HEK293 (cell line): Measurements from ENCODE around the gene L3MBTL1.

ENCODE experiments used
- AEBP2 ChIP-seq: fragments of 450-650 bp; formaldehyde crosslinking; IDR thresholded peaks from 2 replicates; pipeline ENCODE4 v1.5.1; 2016; ENCODE audit warnings: missing biosample characterization, missing genetic modification characterization, borderline replicate concordance
- CTCF ChIP-seq: fragments of 450-650 bp; formaldehyde crosslinking; IDR thresholded peaks from 2 replicates; pipeline ENCODE4 v1.5.1; 2016; ENCODE audit warnings: missing biosample characterization, missing genetic modification characterization
- GLI2 ChIP-seq: fragments of 450-650 bp; formaldehyde crosslinking; IDR thresholded peaks from 2 replicates; pipeline ENCODE4; 2017; ENCODE audit warnings: missing biosample characterization, missing genetic modification characterization, low read depth, borderline replicate concordance
- KLF9 ChIP-seq: fragments of 450-650 bp; formaldehyde crosslinking; IDR thresholded peaks from 2 replicates; pipeline ENCODE4 v1.5.1; 2016; ENCODE audit warnings: missing biosample characterization, missing genetic modification characterization, low read depth
- PATZ1 ChIP-seq: fragments of 450-650 bp; formaldehyde crosslinking; IDR thresholded peaks from 2 replicates; pipeline ENCODE4 v1.5.1; 2016; ENCODE audit warnings: missing biosample characterization, missing genetic modification characterization
- PRDM1 ChIP-seq: fragments of 450-650 bp; formaldehyde crosslinking; IDR thresholded peaks from 2 replicates; pipeline ENCODE4; 2016; ENCODE audit warnings: missing biosample characterization, missing genetic modification characterization
- SCRT1 ChIP-seq: fragments of 450-650 bp; formaldehyde crosslinking; IDR thresholded peaks from 2 replicates; pipeline ENCODE4 v1.5.1; 2016; ENCODE audit warnings: missing biosample characterization, missing genetic modification characterization, borderline replicate concordance
- ZBTB6 ChIP-seq: fragments of 450-650 bp; formaldehyde crosslinking; IDR thresholded peaks from 2 replicates; pipeline ENCODE4 v1.5.1; 2017; ENCODE audit warnings: missing biosample characterization, missing genetic modification characterization
- ZBTB7A ChIP-seq: fragments of 450-650 bp; formaldehyde crosslinking; IDR thresholded peaks from 2 replicates; pipeline ENCODE4 v1.5.1; 2016; ENCODE audit warnings: low read depth, missing biosample characterization, missing genetic modification characterization
- ZEB2 ChIP-seq: fragments of 450-650 bp; formaldehyde crosslinking; IDR thresholded peaks from 2 replicates; pipeline ENCODE4 v1.5.1; 2016; ENCODE audit warnings: missing biosample characterization, missing genetic modification characterization
- ZFP41 ChIP-seq: fragments of 450-650 bp; formaldehyde crosslinking; IDR thresholded peaks from 2 replicates; pipeline ENCODE4 v1.5.1; 2016; ENCODE audit warnings: missing biosample characterization, missing genetic modification characterization, borderline replicate concordance
- ZIC2 ChIP-seq: fragments of 450-650 bp; formaldehyde crosslinking; IDR thresholded peaks from 2 replicates; pipeline ENCODE4 v1.5.1; 2016; ENCODE audit warnings: missing biosample characterization, missing genetic modification characterization
- ZNF202 ChIP-seq: fragments of 450-650 bp; formaldehyde crosslinking; IDR thresholded peaks from 2 replicates; pipeline ENCODE4 v1.5.1; 2016; ENCODE audit warnings: missing biosample characterization, missing genetic modification characterization, borderline replicate concordance
- ZNF214 ChIP-seq: fragments of 450-650 bp; formaldehyde crosslinking; IDR thresholded peaks from 2 replicates; pipeline ENCODE4 v1.5.1; 2017; ENCODE audit warnings: missing biosample characterization, mild to moderate bottlenecking, missing genetic modification characterization, borderline replicate concordance
- ZNF280C ChIP-seq: fragments of 450-650 bp; formaldehyde crosslinking; IDR thresholded peaks from 2 replicates; pipeline ENCODE4 v1.5.1; 2016; ENCODE audit warnings: missing biosample characterization, missing genetic modification characterization
- ZNF354C ChIP-seq: fragments of 450-650 bp; formaldehyde crosslinking; IDR thresholded peaks from 2 replicates; pipeline ENCODE4 v1.5.1; 2016; ENCODE audit warnings: missing biosample characterization, missing genetic modification characterization, low read depth, borderline replicate concordance
- ZNF391 ChIP-seq: fragments of 450-650 bp; formaldehyde crosslinking; IDR thresholded peaks from 2 replicates; pipeline ENCODE4 v1.5.1; 2016; ENCODE audit warnings: low read depth, missing biosample characterization, missing genetic modification characterization, borderline replicate concordance
- ZNF404 ChIP-seq: fragments of 450-650 bp; formaldehyde crosslinking; IDR thresholded peaks from 2 replicates; pipeline ENCODE4 v1.5.1; 2017; ENCODE audit warnings: missing biosample characterization, missing genetic modification characterization
- ZNF433 ChIP-seq: fragments of 450-650 bp; formaldehyde crosslinking; IDR thresholded peaks from 2 replicates; pipeline ENCODE4 v1.5.1; 2016; ENCODE audit warnings: missing biosample characterization, missing genetic modification characterization, low read depth
- ZNF521 ChIP-seq: fragments of 450-650 bp; formaldehyde crosslinking; IDR thresholded peaks from 2 replicates; pipeline ENCODE4 v1.5.1; 2017; ENCODE audit warnings: missing biosample characterization, mild to moderate bottlenecking, missing genetic modification characterization
- ZNF529 ChIP-seq: fragments of 450-650 bp; formaldehyde crosslinking; IDR thresholded peaks from 2 replicates; pipeline ENCODE4 v1.5.1; 2017; ENCODE audit warnings: missing genetic modification characterization, missing biosample characterization; ENCODE audit not compliant: insufficient replicate concordance
- ZNF560 ChIP-seq: fragments of 450-650 bp; formaldehyde crosslinking; IDR thresholded peaks from 2 replicates; pipeline ENCODE4 v1.5.1; 2017; ENCODE audit warnings: missing biosample characterization, missing genetic modification characterization, borderline replicate concordance
- ZNF596 ChIP-seq: fragments of 450-650 bp; IDR thresholded peaks from 2 replicates; pipeline ENCODE4 v1.5.0; 2018; ENCODE audit warnings: missing biosample characterization, mild to moderate bottlenecking, missing genetic modification characterization, moderate library complexity
- ZNF626 ChIP-seq: fragments of 450-650 bp; sonication (Bioruptor Pico); formaldehyde crosslinking; IDR thresholded peaks from 2 replicates; pipeline ENCODE4 v1.5.1; 2018; ENCODE audit warnings: missing biosample characterization, missing genetic modification characterization, inconsistent platforms
- ZNF677 ChIP-seq: fragments of 450-650 bp; IDR thresholded peaks from 2 replicates; pipeline ENCODE4 v1.5.0; 2018; ENCODE audit warnings: missing biosample characterization, mild to moderate bottlenecking, missing genetic modification characterization, moderate library complexity
- ZNF837 ChIP-seq: fragments of 450-650 bp; formaldehyde crosslinking; IDR thresholded peaks from 2 replicates; pipeline ENCODE4 v1.5.1; 2016; ENCODE audit warnings: missing biosample characterization, missing genetic modification characterization
- ZSCAN16 ChIP-seq: fragments of 450-650 bp; formaldehyde crosslinking; IDR thresholded peaks from 2 replicates; pipeline ENCODE4 v1.5.1; 2016; ENCODE audit warnings: missing biosample characterization, missing genetic modification characterization
- ZSCAN30 ChIP-seq: fragments of 450-650 bp; IDR thresholded peaks from 2 replicates; pipeline ENCODE4 v1.5.1; 2018; ENCODE audit warnings: missing biosample characterization, mild to moderate bottlenecking, missing genetic modification characterization, moderate library complexity
- ZSCAN5A ChIP-seq: fragments of 450-650 bp; formaldehyde crosslinking; IDR thresholded peaks from 2 replicates; pipeline ENCODE4 v1.5.1; 2016; ENCODE audit warnings: missing biosample characterization, missing genetic modification characterization

Gene L3MBTL1

GRCh38 chr20:43590392-43591303 lies 83.2 kb downstream of the L3MBTL1 start, which contains the start of gene IFT52 (continued):
- TF ChIP-seq ZBTB6 (tag by site-specific recombination) (no peak; the same call in 1 of the 2 replicates), ZBTB7A (tag by site-specific recombination) (no peak), ZNF280C (no peak), ZNF521 (tag by site-specific recombination) (no peak), ZNF837 (tag by site-specific recombination) (no peak), ZNF433 (tag by site-specific recombination) (no peak), ZSCAN16 (no peak), PRDM1 (tag by site-specific recombination) (no peak), ZFP41 (tag by site-specific recombination) (no peak), ZNF214 (no peak), ZNF404 (tag by site-specific recombination) (no peak), ZSCAN30 (tag by site-specific recombination) (peak; percentile 12), ZNF529 (tag by site-specific recombination) (no peak), ZNF202 (tag by site-specific recombination) (no peak), KLF9 (tag by site-specific recombination) (peak; percentile 94), GLI2 (no peak), ZNF677 (no peak), ZNF596 (tag by site-specific recombination) (no peak), ZNF391 (tag by site-specific recombination) (peak; percentile 59; the same call in 1 of the 2 replicates), ZSCAN5A (tag by site-specific recombination) (no peak), ZNF626 (tag by site-specific recombination) (no peak), ZNF560 (no peak), CTCF (tag by site-specific recombination) (no peak), AEBP2 (tag by site-specific recombination) (no peak), ZIC2 (tag by site-specific recombination) (peak; percentile 35), ZEB2 (tag by site-specific recombination) (peak; percentile 94), SCRT1 (tag by site-specific recombination) (no peak), PATZ1 (peak; percentile 97), ZNF354C (no peak)
